ENCODE results near the gene CDRT4. TPM values are rescaled to one million over a fixed set of nuclear protein-coding genes. Genes with fewer than 3 reads are reported as not detected.

The CDRT4 gene
- total RNA-seq, 3 donors from 2014 or later: 3.8 to 17.4 (median 7.0) TPM

GRCh38 chr17:15465045-15465701 lies 2.2 kb downstream of the CDRT4 start:
- no peak for TF ChIP-seq CTCF (IDR thresholded peaks at IDR 0.05)
- TF ChIP-seq POLR2A (IDR thresholded peaks at IDR 0.05): no peak
- no peak for TF ChIP-seq POLR2AphosphoS5 (IDR thresholded peaks at IDR 0.05)
- Histone ChIP-seq H3K9me3 (no peaks in the 10 kb centered on the region), H3K27ac (no peak overlapping the region), H3K4me3 (no peak overlapping the region), H3K36me3 (no peaks in the 10 kb centered on the region), H3K27me3 (no peaks in the 10 kb centered on the region), H3K4me1 (peaks cover 0 to 5% of the 10 kb centered on the region in 2 donors)
- intact Hi-C loops (cut with DNase I; ENCODE audit: low total_unique reads): no loop called here
- no peak for DNase-seq (ENCODE audit: low spot score in 2 of 2)

GRCh38 chr17:15464231-15464985 lies 3.0 kb downstream of the CDRT4 start:
- H3K9me3 ChIP-seq: no peaks in the 10 kb centered on the region
- H3K27me3 ChIP-seq: no peaks in the 10 kb centered on the region
- H3K27ac ChIP-seq: peak overlapping the region in 1 of 2 donors; percentile 83
- no peak for TF ChIP-seq CTCF (IDR thresholded peaks at IDR 0.05)
- no peak overlapping the region for H3K4me3 ChIP-seq
- H3K4me1 ChIP-seq: peaks cover 0 to 5% of the 10 kb centered on the region in 2 donors
- intact Hi-C loops (cut with DNase I; ENCODE audit: low total_unique reads): no loop called here
- no peak for DNase-seq (ENCODE audit: low spot score in 2 of 2)
- H3K36me3 ChIP-seq: no peaks in the 10 kb centered on the region

GRCh38 chr17:15462976-15463772 lies 4.2 kb downstream of the CDRT4 start:
- H3K9me3 ChIP-seq: no peaks in the 10 kb centered on the region
- no peaks in the 10 kb centered on the region for H3K36me3 ChIP-seq
- H3K27me3 ChIP-seq: no peaks in the 10 kb centered on the region
- no peak overlapping the region for H3K4me3 ChIP-seq
- peak in 1 of 2 donors; percentile 68 for DNase-seq (ENCODE audit: low spot score in 2 of 2)
- peaks cover 2 to 12% of the 10 kb centered on the region in 2 donors for H3K4me1 ChIP-seq
- peak overlapping the region; percentile 74 to 83 for H3K27ac ChIP-seq
- intact Hi-C loops (cut with DNase I; ENCODE audit: low total_unique reads): no loop called here
- TF ChIP-seq CTCF (IDR thresholded peaks at IDR 0.05): no peak
- TF ChIP-seq POLR2AphosphoS5 (IDR thresholded peaks at IDR 0.05): peak in 2 of 3 donors; percentile 10 to 37
- no peak for TF ChIP-seq POLR2A (IDR thresholded peaks at IDR 0.05)

GRCh38 chr17:15457723-15458094 lies 9.7 kb downstream of the CDRT4 start:
- H3K4me3 ChIP-seq: peak overlapping the region in 2 of 3 donors; percentile 22 to 27
- intact Hi-C loops (cut with DNase I; ENCODE audit: low total_unique reads): no loop called here
- peaks cover 8 to 27% of the 10 kb centered on the region in 2 donors for H3K4me1 ChIP-seq
- TF ChIP-seq POLR2AphosphoS5 (IDR thresholded peaks at IDR 0.05): no peak
- no peak for TF ChIP-seq CTCF (IDR thresholded peaks at IDR 0.05)
- no peak for TF ChIP-seq POLR2A (IDR thresholded peaks at IDR 0.05)
- no peaks in the 10 kb centered on the region for H3K36me3 ChIP-seq
- no peaks in the 10 kb centered on the region for H3K27me3 ChIP-seq
- no peaks in the 10 kb centered on the region for H3K9me3 ChIP-seq
- H3K27ac ChIP-seq: peak overlapping the region; percentile 86 to 89
- peak in 1 of 2 donors; percentile 44 for DNase-seq (ENCODE audit: low spot score in 2 of 2)
